ENCODE results near the gene ALX3. TPM values are rescaled to one million over a fixed set of nuclear protein-coding genes. Genes with fewer than 3 reads are reported as not detected.

Gene ALX3
- total and polyA plus RNA-seq, 10 donors = 0.10 to 0.12 TPM; not detected in 8

DNA sequence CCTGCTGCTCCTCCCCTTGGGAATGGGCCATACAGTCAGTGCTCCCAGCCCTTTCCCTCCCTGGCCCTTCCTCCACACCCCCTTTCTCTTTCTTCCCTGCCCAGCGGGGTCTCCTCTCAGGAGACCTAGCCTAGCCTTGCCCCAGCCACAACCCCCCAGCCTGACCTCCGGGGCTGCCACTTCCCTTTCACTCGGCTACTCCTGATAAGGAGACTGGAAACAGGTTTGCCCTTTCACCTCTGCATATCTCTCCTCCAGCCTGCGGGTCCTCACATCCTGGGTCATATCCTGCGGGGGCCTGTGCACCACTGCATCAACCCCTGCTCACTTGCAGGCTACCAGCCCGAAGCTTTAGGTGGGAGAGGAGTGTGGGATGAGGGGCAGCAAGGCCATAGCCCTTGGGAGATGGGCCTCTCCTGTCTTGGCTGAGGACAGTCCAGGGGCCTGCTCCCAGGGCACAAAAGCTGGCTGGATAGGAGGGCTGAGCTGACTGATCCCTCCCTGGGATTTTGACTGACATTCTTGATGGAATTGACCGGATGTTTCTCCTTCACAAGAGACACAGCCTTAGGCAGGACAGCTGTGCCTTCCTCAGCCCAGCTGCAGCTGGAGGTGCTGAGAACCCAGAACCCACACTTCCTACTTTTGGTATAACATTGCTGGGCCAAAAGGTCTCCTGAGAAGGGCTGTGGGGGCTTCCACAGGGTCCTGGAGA, 19.2 kb upstream of the ALX3 start:
- Histone ChIP-seq H3K27ac (peak overlapping the region in 7 of 8 donors; percentile 1 to 55 (median 36)), H3K27me3 (replicated peaks in 1 of 7) (peaks cover 0 to 19% (median 2%) of the 10 kb centered on the region in 7 donors), H3K4me1 (peaks cover 7 to 46% (median 26%) of the 10 kb centered on the region in 6 donors), H3K9me3 (no peaks in the 10 kb centered on the region), H3K36me3 (no peaks in the 10 kb centered on the region), H3K4me3 (no peak overlapping the region)
- no peak for TF ChIP-seq POLR2A (IDR thresholded peaks at IDR 0.05)
- TF ChIP-seq POLR2AphosphoS5 (IDR thresholded peaks at IDR 0.05) = peak; percentile 31 to 35 (median 35)
- 29 to 49% (median 42%) methylated on average over 6 to 7 of the region's 7 CpGs for WGBS, 5 donors
- intact Hi-C loops (cut with DNase I; ENCODE audit: low total_unique reads) = no loop called here
- peak; percentile 73 for DNase-seq

DNA sequence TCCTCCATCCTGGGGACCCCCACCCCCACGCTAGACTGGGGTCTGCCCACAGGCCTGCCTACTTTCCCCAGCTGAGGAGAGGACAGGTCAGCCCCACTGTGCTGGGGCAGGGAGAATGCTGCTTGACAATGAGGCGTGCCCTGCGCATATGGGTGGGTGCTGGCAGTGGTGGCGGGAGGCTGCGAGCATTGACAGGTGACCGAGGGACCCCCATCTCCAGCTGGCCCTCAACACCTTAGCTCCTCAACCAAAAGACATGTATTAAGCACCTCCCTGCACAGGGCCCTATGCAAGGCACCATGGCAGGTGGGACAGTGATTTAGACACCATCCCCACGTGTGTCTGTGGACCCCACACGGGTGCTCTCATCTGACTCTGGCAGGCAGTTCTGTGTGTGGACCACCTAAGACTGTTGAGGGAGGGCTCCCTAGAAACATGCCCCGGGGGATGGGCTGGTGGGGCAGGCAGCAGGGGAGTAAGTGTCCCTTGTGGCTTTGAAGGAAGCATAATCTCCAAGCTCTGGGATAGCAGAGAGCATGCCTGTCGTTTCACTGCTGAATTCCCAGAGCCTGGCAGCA, 18.4 kb upstream of the ALX3 start:
- 71 to 85% (median 80%) methylated on average over 6 to 10 of the region's 10 CpGs for WGBS, 5 donors
- TF ChIP-seq POLR2A (IDR thresholded peaks at IDR 0.05) (no peak), POLR2AphosphoS5 (IDR thresholded peaks at IDR 0.05) (no peak)
- TF ChIP-seq, protein P1, sequence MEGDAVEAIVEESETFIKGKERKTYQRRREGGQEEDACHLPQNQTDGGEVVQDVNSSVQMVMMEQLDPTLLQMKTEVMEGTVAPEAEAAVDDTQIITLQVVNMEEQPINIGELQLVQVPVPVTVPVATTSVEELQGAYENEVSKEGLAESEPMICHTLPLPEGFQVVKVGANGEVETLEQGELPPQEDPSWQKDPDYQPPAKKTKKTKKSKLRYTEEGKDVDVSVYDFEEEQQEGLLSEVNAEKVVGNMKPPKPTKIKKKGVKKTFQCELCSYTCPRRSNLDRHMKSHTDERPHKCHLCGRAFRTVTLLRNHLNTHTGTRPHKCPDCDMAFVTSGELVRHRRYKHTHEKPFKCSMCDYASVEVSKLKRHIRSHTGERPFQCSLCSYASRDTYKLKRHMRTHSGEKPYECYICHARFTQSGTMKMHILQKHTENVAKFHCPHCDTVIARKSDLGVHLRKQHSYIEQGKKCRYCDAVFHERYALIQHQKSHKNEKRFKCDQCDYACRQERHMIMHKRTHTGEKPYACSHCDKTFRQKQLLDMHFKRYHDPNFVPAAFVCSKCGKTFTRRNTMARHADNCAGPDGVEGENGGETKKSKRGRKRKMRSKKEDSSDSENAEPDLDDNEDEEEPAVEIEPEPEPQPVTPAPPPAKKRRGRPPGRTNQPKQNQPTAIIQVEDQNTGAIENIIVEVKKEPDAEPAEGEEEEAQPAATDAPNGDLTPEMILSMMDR (IDR thresholded peaks at IDR 0.05 in 8 of 11, conservative IDR thresholded peaks at IDR 0.05 in 3 of 11) = no peak
- intact Hi-C loops (cut with DNase I; ENCODE audit: low total_unique reads) = no loop called here

DNA sequence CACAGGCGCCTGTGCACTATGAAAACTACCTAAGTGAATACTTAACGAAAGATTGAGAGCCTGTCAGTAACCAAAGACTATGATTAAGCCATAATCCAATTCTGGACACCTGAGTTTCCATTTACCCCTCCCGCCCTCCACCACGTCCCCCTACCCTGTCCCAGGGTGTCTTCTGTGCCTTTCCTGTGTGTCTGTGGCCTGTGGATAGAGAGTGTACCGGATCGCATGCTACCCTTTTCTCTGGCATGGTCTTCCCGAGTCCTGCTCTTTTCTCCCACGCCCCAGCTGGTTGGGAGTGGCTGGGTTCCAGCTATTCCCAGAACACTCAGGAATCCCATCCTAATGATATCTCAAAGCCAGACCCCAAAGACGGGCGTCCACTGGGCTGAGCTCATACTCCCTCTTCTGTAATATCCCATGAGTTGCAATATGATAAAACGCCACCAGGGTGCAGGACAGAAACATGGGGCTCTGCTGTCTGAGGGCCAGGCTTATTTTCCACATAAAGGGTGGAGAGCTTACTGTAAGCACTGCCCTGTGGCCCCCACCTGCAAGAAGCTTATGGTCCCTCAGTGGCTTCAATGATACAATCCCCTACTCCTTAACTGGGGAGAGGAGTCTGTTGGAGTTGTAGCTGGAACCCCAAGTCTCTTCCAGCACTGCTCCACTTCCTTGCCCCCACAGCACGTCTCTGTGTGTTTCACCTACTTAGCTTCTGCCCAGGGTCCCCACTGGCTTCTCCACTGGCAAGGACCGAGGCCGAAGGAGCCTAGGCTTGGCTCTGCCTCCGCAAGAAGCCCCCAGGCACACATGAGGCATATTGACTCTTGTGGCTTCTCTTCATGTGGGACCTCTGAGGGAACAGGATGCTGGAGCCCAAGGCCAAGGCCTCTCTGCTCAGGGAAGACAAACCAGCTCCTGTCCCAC, 17.6 kb upstream of the ALX3 start:
- DNase-seq = peak; percentile 66
- WGBS, 5 donors = 46 to 56% (median 51%) methylated on average over 14 to 15 of the region's 15 CpGs
- peaks cover 0 to 36% (median 13%) of the 10 kb centered on the region in 7 donors for H3K27me3 ChIP-seq (replicated peaks in 1 of 7)
- H3K4me1 ChIP-seq = peaks cover 11 to 63% (median 42%) of the 10 kb centered on the region in 6 donors
- H3K4me3 ChIP-seq = no peak overlapping the region
- peak overlapping the region in 1 of 8 donors; percentile 55 for H3K27ac ChIP-seq
- TF ChIP-seq, protein P1 (IDR thresholded peaks at IDR 0.05 in 8 of 11, conservative IDR thresholded peaks at IDR 0.05 in 3 of 11) = peak; percentile 49 to 81 (median 71)
- no peak for TF ChIP-seq POLR2AphosphoS5 (IDR thresholded peaks at IDR 0.05)
- no peaks in the 10 kb centered on the region for H3K9me3 ChIP-seq
- intact Hi-C loops (cut with DNase I; ENCODE audit: low total_unique reads) = no loop called here
- no peaks in the 10 kb centered on the region for H3K36me3 ChIP-seq

More for the DNA sequence above, 18.4 kb upstream of the ALX3 start:
- peaks cover 0 to 28% (median 11%) of the 10 kb centered on the region in 7 donors for H3K27me3 ChIP-seq (replicated peaks in 1 of 7)
- no peaks in the 10 kb centered on the region for H3K36me3 ChIP-seq
- no peaks in the 10 kb centered on the region for H3K9me3 ChIP-seq
- H3K4me1 ChIP-seq = peaks cover 11 to 55% (median 34%) of the 10 kb centered on the region in 6 donors
- no peak overlapping the region for H3K4me3 ChIP-seq
- DNase-seq = peak; percentile 61
- peak overlapping the region in 5 of 8 donors; percentile 18 to 55 (median 36) for H3K27ac ChIP-seq

DNA sequence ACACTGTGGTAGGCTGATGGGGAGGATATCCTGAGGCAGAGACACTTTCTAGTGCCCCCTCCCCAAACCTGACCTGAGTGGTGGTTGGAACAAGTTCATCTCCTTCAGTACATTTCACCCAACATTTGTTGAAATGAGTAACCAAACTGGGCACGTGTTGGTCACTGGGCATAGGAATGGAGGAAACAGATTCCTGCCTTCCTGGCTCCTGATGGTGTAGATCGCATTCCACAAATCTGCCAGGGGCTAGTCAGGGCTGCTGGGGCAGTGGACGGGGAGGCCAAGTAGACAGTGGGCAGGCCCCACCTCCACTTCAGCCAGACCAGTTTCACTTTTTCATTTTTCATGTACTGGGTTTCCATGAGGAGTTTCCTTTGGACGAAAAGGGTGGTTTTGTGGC, 16.5 kb upstream of the ALX3 start:
- H3K4me1 ChIP-seq = peaks cover 11 to 66% (median 44%) of the 10 kb centered on the region in 6 donors
- TF ChIP-seq POLR2AphosphoS5 (IDR thresholded peaks at IDR 0.05) (no peak), POLR2A (IDR thresholded peaks at IDR 0.05) (no peak)
- TF ChIP-seq, protein P1 (IDR thresholded peaks at IDR 0.05 in 8 of 11, conservative IDR thresholded peaks at IDR 0.05 in 3 of 11) = no peak

More for the DNA sequence above, 16.5 kb upstream of the ALX3 start:
- 68 to 77% (median 71%) methylated on average over 4 of the region's 4 CpGs for WGBS, 5 donors
- intact Hi-C loops (cut with DNase I; ENCODE audit: low total_unique reads) = no loop called here
- Histone ChIP-seq H3K9me3 (no peaks in the 10 kb centered on the region), H3K36me3 (no peaks in the 10 kb centered on the region), H3K27me3 (replicated peaks in 1 of 7) (peaks cover 0 to 47% (median 13%) of the 10 kb centered on the region in 7 donors), H3K4me3 (no peak overlapping the region), H3K27ac (no peak overlapping the region)
- DNase-seq = no peak

Data from spleen (tissue), 11 donors.